ENCODE measurements around the gene MEGF9.

GRCh38 chr9:120626512-120626911 is 87.8 kb downstream of the MEGF9 start:
- no peak for TF ChIP-seq CTCF (IDR thresholded peaks at IDR 0.05)
- no peak for TF ChIP-seq EP300 (IDR thresholded peaks at IDR 0.05)

Data from gastroesophageal sphincter (tissue), 3 donors.